Hepatocyte (in vitro differentiated cells): ENCODE measurements around the gene MRPS23.

Experiments
- EZH2 ChIP-seq: fragments of 200-600 bp; sonication (generic); IDR thresholded peaks from 2 replicates; pipeline ENCODE4 v1.6.1; 2016; ENCODE audit warnings: antibody characterized with exemption, mild to moderate bottlenecking, borderline replicate concordance
- EZH2phosphoT487 ChIP-seq: fragments of 200-600 bp; sonication (generic); IDR thresholded peaks from one replicate; pipeline ENCODE4 v1.6.1; 2018; ENCODE audit warnings: antibody characterized with exemption, mild to moderate bottlenecking, low read depth, moderate library complexity; ENCODE audit not compliant: unreplicated experiment, severe bottlenecking
- TF ChIP-seq, protein P1 (sequence below): fragments of 200-600 bp; sonication (generic); IDR thresholded peaks from 2 replicates; pipeline ENCODE4 v1.5.1; 2016; ENCODE audit warnings: antibody characterized with exemption, mild to moderate bottlenecking; ENCODE audit not compliant: poor library complexity

- TF ChIP-seq EZH2 (no peak), EZH2phosphoT487 (no peak)
- TF ChIP-seq, protein P1, sequence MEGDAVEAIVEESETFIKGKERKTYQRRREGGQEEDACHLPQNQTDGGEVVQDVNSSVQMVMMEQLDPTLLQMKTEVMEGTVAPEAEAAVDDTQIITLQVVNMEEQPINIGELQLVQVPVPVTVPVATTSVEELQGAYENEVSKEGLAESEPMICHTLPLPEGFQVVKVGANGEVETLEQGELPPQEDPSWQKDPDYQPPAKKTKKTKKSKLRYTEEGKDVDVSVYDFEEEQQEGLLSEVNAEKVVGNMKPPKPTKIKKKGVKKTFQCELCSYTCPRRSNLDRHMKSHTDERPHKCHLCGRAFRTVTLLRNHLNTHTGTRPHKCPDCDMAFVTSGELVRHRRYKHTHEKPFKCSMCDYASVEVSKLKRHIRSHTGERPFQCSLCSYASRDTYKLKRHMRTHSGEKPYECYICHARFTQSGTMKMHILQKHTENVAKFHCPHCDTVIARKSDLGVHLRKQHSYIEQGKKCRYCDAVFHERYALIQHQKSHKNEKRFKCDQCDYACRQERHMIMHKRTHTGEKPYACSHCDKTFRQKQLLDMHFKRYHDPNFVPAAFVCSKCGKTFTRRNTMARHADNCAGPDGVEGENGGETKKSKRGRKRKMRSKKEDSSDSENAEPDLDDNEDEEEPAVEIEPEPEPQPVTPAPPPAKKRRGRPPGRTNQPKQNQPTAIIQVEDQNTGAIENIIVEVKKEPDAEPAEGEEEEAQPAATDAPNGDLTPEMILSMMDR = no peak
Measured at GRCh38 chr17:57852092-57852954, 2.5 kb upstream of the MRPS23 start.
